ENCODE data around the gene IRX3. TPM values are rescaled to one million over a fixed set of nuclear protein-coding genes. Genes with fewer than 3 reads are reported as not detected.

The IRX3 gene
- total and polyA plus RNA-seq, 2 of the 8 experiments (the other 6 are each of a cell fraction or from before 2014, with no cell fraction given): 0.50 to 1.6 TPM

GRCh38 chr16:54253118-54253517, 33.5 kb downstream of the IRX3 start:
- FAIRE-seq: no peak
- no peak for DNase-seq (ENCODE audit: low read depth in 1 of 2, low spot score in 2 of 2)
- CTCF ChIA-PET (ENCODE audit: partially characterized antibody): interaction anchor here (0.8 kb wide), 1 partner anchor 28 kb away, joined by 3 read pairs; no protein-coding TSS in a partner anchor

More at GRCh38 chr16:54253118-54253517, 33.5 kb downstream of the IRX3 start:
- Histone ChIP-seq H2AFZ (ENCODE audit: low read length) (no peak overlapping the region), H3K4me1 (replicated peaks in 1 of 4; ENCODE audit: control insufficient read depth in 3 of 4, insufficient read depth in 4 of 4, low read length in 3 of 4) (no peaks in the 10 kb centered on the region), H2BK20ac (ENCODE audit: low read length) (no peak overlapping the region), H2BK12ac (ENCODE audit: low read depth, low read length) (no peak overlapping the region), H3K27ac (ENCODE audit: low read depth, low read length) (no peak overlapping the region), H4K8ac (ENCODE audit: extremely low read depth, insufficient read depth, low read length) (no peak overlapping the region), H4K5ac (ENCODE audit: insufficient read length, low read depth, low read length) (no peak overlapping the region), H3K14ac (ENCODE audit: insufficient read length) (no peak overlapping the region), H2BK5ac (ENCODE audit: low read depth, low read length) (no peak overlapping the region), H3K79me1 (ENCODE audit: low read depth, low read length) (no peaks in the 10 kb centered on the region), H3K9me3 (ENCODE audit: insufficient read depth in 2 of 2, low read depth in 1 of 2, low read length in 1 of 2) (peaks cover 0 to 7% of the 10 kb centered on the region in 2 experiments; a peak in 2 of 4 replicates), H3K79me2 (ENCODE audit: control insufficient read depth in 1 of 2, insufficient read depth in 2 of 2, low read length in 2 of 2) (no peaks in the 10 kb centered on the region), H3K56ac (replicated peaks; ENCODE audit: insufficient read length, low read depth, low read length) (no peak overlapping the region), H2BK15ac (ENCODE audit: low read length) (no peak overlapping the region), H3K36me3 (ENCODE audit: control insufficient read depth in 2 of 4, insufficient read depth in 4 of 4, low read length in 3 of 4) (no peaks in the 10 kb centered on the region), H3K23me2 (ENCODE audit: low read depth, low read length) (no peaks in the 10 kb centered on the region), H3K23ac (ENCODE audit: insufficient read length) (no peak overlapping the region), H4K20me1 (replicated peaks in 1 of 2; ENCODE audit: control insufficient read depth in 1 of 2, insufficient read depth in 2 of 2, low read length in 2 of 2) (no peaks in the 10 kb centered on the region), H3K4me3 (ENCODE audit: extremely low read depth in 1 of 4, insufficient read depth in 2 of 4, low read depth in 3 of 4, low read length in 4 of 4) (no peak overlapping the region), H4K91ac (replicated peaks; ENCODE audit: insufficient read length, low read length) (no peak overlapping the region), H2AK5ac (ENCODE audit: low read depth, low read length) (no peak overlapping the region), H2BK120ac (replicated peaks; ENCODE audit: low read depth, low read length) (no peak overlapping the region), H3K18ac (ENCODE audit: extremely low read depth, low read length) (no peak overlapping the region), H3K4ac (replicated peaks; ENCODE audit: insufficient read length, low read depth, low read length) (no peak overlapping the region), H3K9ac (replicated peaks in 1 of 4; ENCODE audit: extremely low read depth in 1 of 4, low read depth in 3 of 4, low read length in 3 of 4) (no peak overlapping the region), H3K4me2 (ENCODE audit: insufficient read depth in 1 of 2, low read depth in 2 of 2, low read length in 2 of 2) (no peak overlapping the region), H3K27me3 (replicated peaks in 1 of 4; ENCODE audit: control insufficient read depth in 3 of 4, extremely low read depth in 1 of 4, insufficient read depth in 3 of 4, low read length in 3 of 4) (no peaks in the 10 kb centered on the region)
- POLR2A ChIA-PET (ENCODE audit: partially characterized antibody): interaction anchor here (2.2 kb wide), 1 partner anchor 11 kb away, joined by 5 read pairs; no protein-coding TSS in a partner anchor
- TF ChIP-seq CREB1 (IDR thresholded peaks at IDR 0.05): no peak
- no peak for TF ChIP-seq JUND (IDR thresholded peaks at IDR 0.05; ENCODE audit: low read length)
- no peak for TF ChIP-seq CTBP2 (IDR thresholded peaks at IDR 0.05; ENCODE audit: borderline replicate concordance, insufficient read depth, insufficient read length, low read length)
- TF ChIP-seq SP1 (IDR thresholded peaks at IDR 0.05; ENCODE audit: low read depth, low read length): no peak
- TF ChIP-seq SP2 (IDR thresholded peaks at IDR 0.05; ENCODE audit: low read length): no peak
- TF ChIP-seq, protein P1, sequence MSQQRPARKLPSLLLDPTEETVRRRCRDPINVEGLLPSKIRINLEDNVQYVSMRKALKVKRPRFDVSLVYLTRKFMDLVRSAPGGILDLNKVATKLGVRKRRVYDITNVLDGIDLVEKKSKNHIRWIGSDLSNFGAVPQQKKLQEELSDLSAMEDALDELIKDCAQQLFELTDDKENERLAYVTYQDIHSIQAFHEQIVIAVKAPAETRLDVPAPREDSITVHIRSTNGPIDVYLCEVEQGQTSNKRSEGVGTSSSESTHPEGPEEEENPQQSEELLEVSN (IDR thresholded peaks at IDR 0.05): no peak
- no peak for TF ChIP-seq SIX5 (IDR thresholded peaks at IDR 0.05; ENCODE audit: low read depth, low read length)
- no peak for TF ChIP-seq MAFK (IDR thresholded peaks at IDR 0.05; ENCODE audit: low read depth, low read length)
- no peak for TF ChIP-seq TAF7 (optimal IDR thresholded peaks at IDR 0.05; ENCODE audit: borderline replicate concordance, low read depth, low read length)
- WGBS, 2 experiments (ENCODE audit: extremely low coverage in 1 of 2, insufficient coverage in 1 of 2, insufficient read length in 1 of 2, insufficient replicate concordance in 2 of 2, low coverage in 1 of 2, low lambda C conversion rate in 2 of 2, missing lambda C conversion rate in 1 of 2): 93% methylated on average over 7 of the region's 7 CpGs; no CpG with 5 or more reads in 1 of the 2 experiments

Data from H1 (cell line).